Measurements from ENCODE around the gene MAST4.

MAST4 gene

GRCh38 chr5:67192719-67193438 is 596.7 kb downstream of the MAST4 start:
- no peak for DNase-seq (ENCODE audit: low read depth in 2 of 2)
- H3K4me3 ChIP-seq (replicated peaks in 1 of 2; ENCODE audit: low read depth in 2 of 2, low read length in 2 of 2): no peak overlapping the region
- TF ChIP-seq, protein P1, sequence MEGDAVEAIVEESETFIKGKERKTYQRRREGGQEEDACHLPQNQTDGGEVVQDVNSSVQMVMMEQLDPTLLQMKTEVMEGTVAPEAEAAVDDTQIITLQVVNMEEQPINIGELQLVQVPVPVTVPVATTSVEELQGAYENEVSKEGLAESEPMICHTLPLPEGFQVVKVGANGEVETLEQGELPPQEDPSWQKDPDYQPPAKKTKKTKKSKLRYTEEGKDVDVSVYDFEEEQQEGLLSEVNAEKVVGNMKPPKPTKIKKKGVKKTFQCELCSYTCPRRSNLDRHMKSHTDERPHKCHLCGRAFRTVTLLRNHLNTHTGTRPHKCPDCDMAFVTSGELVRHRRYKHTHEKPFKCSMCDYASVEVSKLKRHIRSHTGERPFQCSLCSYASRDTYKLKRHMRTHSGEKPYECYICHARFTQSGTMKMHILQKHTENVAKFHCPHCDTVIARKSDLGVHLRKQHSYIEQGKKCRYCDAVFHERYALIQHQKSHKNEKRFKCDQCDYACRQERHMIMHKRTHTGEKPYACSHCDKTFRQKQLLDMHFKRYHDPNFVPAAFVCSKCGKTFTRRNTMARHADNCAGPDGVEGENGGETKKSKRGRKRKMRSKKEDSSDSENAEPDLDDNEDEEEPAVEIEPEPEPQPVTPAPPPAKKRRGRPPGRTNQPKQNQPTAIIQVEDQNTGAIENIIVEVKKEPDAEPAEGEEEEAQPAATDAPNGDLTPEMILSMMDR (IDR thresholded peaks at IDR 0.05; ENCODE audit: low read depth, low read length): no peak

GRCh38 chr5:67193439-67193807 is 597.2 kb downstream of the MAST4 start:
- TF ChIP-seq, protein P1 (IDR thresholded peaks at IDR 0.05; ENCODE audit: low read depth, low read length): no peak
- DNase-seq (ENCODE audit: low read depth in 2 of 2): no peak
- no peak overlapping the region for H3K4me3 ChIP-seq (replicated peaks in 1 of 2; ENCODE audit: low read depth in 2 of 2, low read length in 2 of 2)

- TF ChIP-seq, protein P1 (IDR thresholded peaks at IDR 0.05; ENCODE audit: low read depth, low read length): no peak
- no peak for DNase-seq (ENCODE audit: low read depth in 2 of 2)
- H3K4me3 ChIP-seq (replicated peaks in 1 of 2; ENCODE audit: low read depth in 2 of 2, low read length in 2 of 2): no peak overlapping the region
Measured at GRCh38 chr5:67194166-67194565, 598.0 kb downstream of the MAST4 start.

- no peak overlapping the region for H3K4me3 ChIP-seq (replicated peaks in 1 of 2; ENCODE audit: low read depth in 2 of 2, low read length in 2 of 2)
- TF ChIP-seq, protein P1 (IDR thresholded peaks at IDR 0.05; ENCODE audit: low read depth, low read length): no peak
- DNase-seq (ENCODE audit: low read depth in 2 of 2): no peak
Measured at GRCh38 chr5:67195406-67196275, 599.4 kb downstream of the MAST4 start.

- no peak within 1 kb of the TSS for H3K4me3 ChIP-seq (replicated peaks in 1 of 2; ENCODE audit: low read depth in 2 of 2, low read length in 2 of 2)
- TF ChIP-seq, protein P1 (IDR thresholded peaks at IDR 0.05; ENCODE audit: low read depth, low read length): no peak
- peak in 1 of 2 donors; percentile 61 for DNase-seq (ENCODE audit: low read depth in 2 of 2)
Measured at GRCh38 chr5:67196537-67197059, 600.4 kb downstream of the MAST4 start, which contains the start of gene CD180. CD180 (minus strand) TSS chr5:67196799; CDS start chr5:67196641, 158 bp downstream.

- TF ChIP-seq, protein P1 (IDR thresholded peaks at IDR 0.05; ENCODE audit: low read depth, low read length): no peak
- no peak overlapping the region for H3K4me3 ChIP-seq (replicated peaks in 1 of 2; ENCODE audit: low read depth in 2 of 2, low read length in 2 of 2)
- no peak for DNase-seq (ENCODE audit: low read depth in 2 of 2)
Measured at GRCh38 chr5:67197536-67197935, 601.3 kb downstream of the MAST4 start.
